T-cell (primary cell): ENCODE measurements around the gene RAPGEF2. TPM values are rescaled to one million over a fixed set of nuclear protein-coding genes. Genes with fewer than 3 reads are reported as not detected.

Experiments
- ATAC-seq, 4 experiments: fragments of 200-7000 bp in 3 of 4; fragments of 150-1000 bp in 1 of 4; cut with Tn5 transposase; replicated peaks in 1 of 4; 1 replicate in 3 of 4; 2 replicates in 1 of 4; pipeline ENCODE4 v1.10.0; 2021; ENCODE audit warnings: moderate library complexity in 3 of 4, mild to moderate bottlenecking in 2 of 4, moderate number of reproducible peaks in 1 of 4
- CTCF ChIA-PET, 2 donors: fragments of 300-600 bp; sonication (Branson Sonifier 250); formaldehyde crosslinking; loops; one replicate each; lab custom pipeline; 2022; ENCODE audit warnings: antibody characterized with exemption in 2 of 2; lab: Charles Lee
- POLR2A ChIA-PET, 2 donors: fragments of 300-600 bp; sonication (Branson Sonifier 250); formaldehyde crosslinking; loops; one replicate each; lab custom pipeline; 2022; ENCODE audit warnings: antibody characterized with exemption in 2 of 2; lab: Charles Lee
- DNase-seq, 35 experiments: peaks; one replicate each; pipeline versions ENCODE4 v3.0.0 to v3.0.0-alpha.2; 2013 to 2023
- H3K27ac ChIP-seq: one replicate; pipeline ENCODE4 v1.5.1; 2013; ENCODE audit warnings: low read length
- H3K27me3 ChIP-seq, 2 experiments: replicated peaks in 1 of 2; 1 replicate in 1 of 2; 2 replicates in 1 of 2; pipeline versions ENCODE4 v1.6.1 to v1.7.0; 2013; ENCODE audit warnings: low read length in 1 of 2, mixed read lengths in 1 of 2; ENCODE audit not compliant: control insufficient read depth in 2 of 2, insufficient read depth in 2 of 2; ENCODE audit errors: extremely low read depth in 1 of 2
- H3K36me3 ChIP-seq, 2 donors: 1 replicate in 1 of 2; 2 replicates in 1 of 2; pipeline versions ENCODE4 v1.6.1 to v1.7.0; 2013; ENCODE audit warnings: low read length in 1 of 2; ENCODE audit not compliant: control insufficient read depth in 2 of 2, insufficient read depth in 1 of 2; ENCODE audit errors: extremely low read depth in 1 of 2
- H3K4me1 ChIP-seq, 2 experiments: 1 replicate in 1 of 2; 2 replicates in 1 of 2; pipeline versions ENCODE4 v1.6.1 to v1.7.0; 2013; ENCODE audit warnings: low read length in 2 of 2, mixed read lengths in 1 of 2; ENCODE audit not compliant: insufficient read depth in 2 of 2, control insufficient read depth in 1 of 2; ENCODE audit errors: extremely low read depth in 1 of 2
- H3K4me3 ChIP-seq, 2 donors: 1 replicate in 1 of 2; 2 replicates in 1 of 2; pipeline versions ENCODE4 v1.5.1 to v1.7.0; 2013; ENCODE audit warnings: mild to moderate bottlenecking in 2 of 2, low read length in 1 of 2, moderate library complexity in 1 of 2; ENCODE audit not compliant: control insufficient read depth in 1 of 2; ENCODE audit errors: extremely low read depth in 1 of 2
- H3K9me3 ChIP-seq: 2 replicates; pipeline ENCODE4 v1.7.0; 2013
- H3K27ac Mint-ChIP-seq, 2 donors: one replicate each; pipeline ENCODE4 v1.8.0; 2020 to 2021; ENCODE audit warnings: mild to moderate bottlenecking in 2 of 2, mixed read lengths in 2 of 2
- H3K27me3 Mint-ChIP-seq, 2 donors: one replicate each; pipeline ENCODE4 v1.8.0; 2021 to 2022; ENCODE audit warnings: mixed read lengths in 2 of 2
- H3K36me3 Mint-ChIP-seq: one replicate; pipeline ENCODE4 v1.8.0; 2021; ENCODE audit warnings: mixed read lengths
- H3K4me1 Mint-ChIP-seq, 3 donors: one replicate each; pipeline ENCODE4 v1.8.0; 2020 to 2022; ENCODE audit warnings: mixed read lengths in 3 of 3, mild to moderate bottlenecking in 1 of 3
- H3K4me3 Mint-ChIP-seq, 3 donors: one replicate each; pipeline ENCODE4 v1.8.0; 2020 to 2022; ENCODE audit warnings: mild to moderate bottlenecking in 3 of 3, mixed read lengths in 3 of 3, moderate library complexity in 3 of 3
- H3K9me3 Mint-ChIP-seq, 3 donors: one replicate each; pipeline ENCODE4 v1.8.0; 2020 to 2022; ENCODE audit warnings: mixed read lengths in 3 of 3
- WGBS: methylation state at CpG from one replicate; pipeline ENCODE4 v1.1.5; 2013; ENCODE audit warnings: missing lambda C conversion rate; ENCODE audit not compliant: insufficient coverage; 5-methylcytosine and 5-hydroxymethylcytosine counted together
- total RNA-seq, 35 experiments: library from RNA in 6 of 35; stranded (reverse) in 6 of 35; fragments of 120-200 nt in 1 of 35; gene quantifications; one replicate each; pipeline versions ENCODE4 v1.2.1 to v1.2.4 and lab custom pipeline; 2013 to 2026

RAPGEF2 gene
- total RNA-seq, 5 donors from 2014 or later (not counting 1 experiment from before 2014, with no cell fraction given): 16.8 to 28.5 (median 26.4) TPM

GRCh38 chr4:159252491-159252890 is 149.6 kb downstream of the RAPGEF2 start:
- no peak overlapping the region for H3K4me3 Mint-ChIP-seq
- ATAC-seq (no peak), DNase-seq (no peak)
- Histone ChIP-seq H3K4me1 (no peaks in the 10 kb centered on the region), H3K27ac (no peak overlapping the region), H3K27me3 (no peaks in the 10 kb centered on the region), H3K4me3 (no peak overlapping the region), H3K36me3 (peaks cover 0 to 4% of the 10 kb centered on the region in 2 donors), H3K9me3 (no peaks in the 10 kb centered on the region)
- no peak overlapping the region for H3K27ac Mint-ChIP-seq
- H3K36me3 Mint-ChIP-seq: peaks cover 39% of the 10 kb centered on the region
- no CpG with 5 or more reads among the region's 4 CpGs for WGBS
- POLR2A ChIA-PET: no interaction called here
- CTCF ChIA-PET: interaction anchor here in 1 of 2 donors (0.6 kb wide), 1 partner anchor 118 kb away, joined by 3 read pairs; no protein-coding TSS in a partner anchor
- H3K4me1 Mint-ChIP-seq: peaks cover 10 to 18% (median 17%) of the 10 kb centered on the region in 3 donors
- no peaks in the 10 kb centered on the region for H3K27me3 Mint-ChIP-seq
- peaks cover 0 to 5% (median 0%) of the 10 kb centered on the region in 3 donors for H3K9me3 Mint-ChIP-seq

- Histone ChIP-seq H3K4me3 (no peak overlapping the region), H3K27me3 (no peaks in the 10 kb centered on the region), H3K36me3 (peaks cover 0 to 4% of the 10 kb centered on the region in 2 donors), H3K9me3 (no peaks in the 10 kb centered on the region), H3K4me1 (no peaks in the 10 kb centered on the region), H3K27ac (no peak overlapping the region)
- DNase-seq (no peak), ATAC-seq (no peak)
- peaks cover 0 to 5% (median 0%) of the 10 kb centered on the region in 3 donors for H3K9me3 Mint-ChIP-seq
- WGBS: no CpG with 5 or more reads among the region's 2 CpGs
- no peak overlapping the region for H3K4me3 Mint-ChIP-seq
- H3K4me1 Mint-ChIP-seq: peaks cover 0 to 5% (median 0%) of the 10 kb centered on the region in 3 donors
- POLR2A ChIA-PET: no interaction called here
- H3K27me3 Mint-ChIP-seq: no peaks in the 10 kb centered on the region
- H3K27ac Mint-ChIP-seq: no peak overlapping the region
- H3K36me3 Mint-ChIP-seq: peaks cover 42% of the 10 kb centered on the region
- CTCF ChIA-PET: no interaction called here
These were observed 153.2 kb downstream of the RAPGEF2 start for GRCh38 chr4:159256037-159256436.

DNA sequence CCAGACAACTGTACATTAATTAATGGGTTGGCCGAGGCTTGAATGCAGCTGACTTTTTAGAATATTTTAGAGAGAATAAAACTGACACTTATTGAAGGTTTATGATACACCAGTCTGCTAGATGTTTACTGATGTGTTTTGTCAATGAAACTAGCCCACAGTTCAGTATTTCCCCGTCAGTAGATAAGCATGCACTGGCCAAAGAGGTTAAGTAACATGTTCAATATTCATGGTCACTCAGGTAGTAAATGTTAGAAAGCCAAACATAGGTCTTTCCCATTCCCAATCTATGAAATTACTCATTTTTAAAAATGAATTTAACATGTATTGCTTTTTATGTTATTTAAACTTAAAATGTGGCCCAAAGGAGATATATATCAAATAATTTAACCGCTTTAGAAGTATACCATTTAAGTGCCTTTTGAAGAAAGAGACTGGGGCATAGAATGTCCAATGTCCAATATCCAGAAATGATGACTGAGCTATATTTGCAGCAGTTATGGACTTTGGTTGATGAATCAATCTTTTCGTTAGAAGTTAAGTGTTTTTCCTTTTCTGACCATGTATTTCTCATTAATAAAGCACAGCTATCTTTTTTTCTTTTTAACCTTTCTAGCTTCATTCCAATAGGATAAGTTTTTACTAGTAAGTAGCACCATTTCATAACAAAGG is 156.1 kb downstream of the RAPGEF2 start:
- no peak overlapping the region for H3K4me3 Mint-ChIP-seq
- no peaks in the 10 kb centered on the region for H3K9me3 Mint-ChIP-seq
- H3K36me3 Mint-ChIP-seq: peaks cover 24% of the 10 kb centered on the region
- H3K4me1 Mint-ChIP-seq: peaks cover 0 to 3% (median 0%) of the 10 kb centered on the region in 3 donors
- ChIA-PET CTCF (no interaction called here), POLR2A (no interaction called here)
- no peak overlapping the region for H3K27ac ChIP-seq
- H3K27me3 ChIP-seq: no peaks in the 10 kb centered on the region
- DNase-seq (no peak), ATAC-seq (no peak)
- no peak overlapping the region for H3K4me3 ChIP-seq
- no peaks in the 10 kb centered on the region for H3K36me3 ChIP-seq
- H3K9me3 ChIP-seq: no peaks in the 10 kb centered on the region
- no peaks in the 10 kb centered on the region for H3K27me3 Mint-ChIP-seq
- no peak overlapping the region for H3K27ac Mint-ChIP-seq
- no CpG with 5 or more reads among the region's 4 CpGs for WGBS
- H3K4me1 ChIP-seq: no peaks in the 10 kb centered on the region

- WGBS: 57% methylated on average over 1 of the region's 3 CpGs
- ChIA-PET POLR2A (no interaction called here), CTCF (no interaction called here)
- no peak overlapping the region for H3K4me3 ChIP-seq
- ATAC-seq (no peak), DNase-seq (no peak)
- H3K9me3 ChIP-seq: no peaks in the 10 kb centered on the region
- H3K27me3 ChIP-seq: no peaks in the 10 kb centered on the region
- peaks cover 12% of the 10 kb centered on the region for H3K36me3 Mint-ChIP-seq
- H3K4me1 Mint-ChIP-seq: no peaks in the 10 kb centered on the region
- no peaks in the 10 kb centered on the region for H3K9me3 Mint-ChIP-seq
- no peaks in the 10 kb centered on the region for H3K27me3 Mint-ChIP-seq
- H3K27ac Mint-ChIP-seq: no peak overlapping the region
- no peaks in the 10 kb centered on the region for H3K4me1 ChIP-seq
- no peaks in the 10 kb centered on the region for H3K36me3 ChIP-seq
- no peak overlapping the region for H3K4me3 Mint-ChIP-seq
- no peak overlapping the region for H3K27ac ChIP-seq
These were observed 161.2 kb downstream of the RAPGEF2 start for GRCh38 chr4:159264057-159264456.

- peaks cover 0 to 3% of the 10 kb centered on the region in 2 experiments for H3K4me1 ChIP-seq
- DNase-seq: no peak
- CTCF ChIA-PET: no interaction called here
- POLR2A ChIA-PET: interaction anchor here in 1 of 2 donors (0.7 kb wide), 1 partner anchor 9 kb away, joined by 6 read pairs; no protein-coding TSS in a partner anchor
- WGBS: 82% methylated on average over 2 of the region's 5 CpGs
- no peak for ATAC-seq
- Mint-ChIP-seq H3K27me3 (no peaks in the 10 kb centered on the region), H3K36me3 (peaks cover 12% of the 10 kb centered on the region), H3K4me1 (peaks cover 4 to 7% (median 6%) of the 10 kb centered on the region in 3 donors), H3K27ac (no peak overlapping the region), H3K4me3 (no peak overlapping the region), H3K9me3 (no peaks in the 10 kb centered on the region)
- no peaks in the 10 kb centered on the region for H3K36me3 ChIP-seq
- no peak overlapping the region for H3K27ac ChIP-seq
- no peak overlapping the region for H3K4me3 ChIP-seq
- H3K9me3 ChIP-seq: no peaks in the 10 kb centered on the region
- no peaks in the 10 kb centered on the region for H3K27me3 ChIP-seq
These were observed 164.3 kb downstream of the RAPGEF2 start for GRCh38 chr4:159266981-159267868.

GRCh38 chr4:159267869-159268285 is 165.0 kb downstream of the RAPGEF2 start:
- H3K4me1 Mint-ChIP-seq: peaks cover 11 to 13% (median 12%) of the 10 kb centered on the region in 3 donors

More at GRCh38 chr4:159267869-159268285, 165.0 kb downstream of the RAPGEF2 start:
- no CpG with 5 or more reads among the region's 5 CpGs for WGBS
- no peak overlapping the region for H3K27ac ChIP-seq
- Mint-ChIP-seq H3K9me3 (no peaks in the 10 kb centered on the region), H3K27ac (no peak overlapping the region), H3K4me3 (no peak overlapping the region), H3K36me3 (peaks cover 12% of the 10 kb centered on the region), H3K27me3 (no peaks in the 10 kb centered on the region)
- H3K9me3 ChIP-seq: no peaks in the 10 kb centered on the region
- H3K4me3 ChIP-seq: no peak overlapping the region
- peaks cover 0 to 3% of the 10 kb centered on the region in 2 experiments for H3K4me1 ChIP-seq
- POLR2A ChIA-PET: interaction anchor here in 1 of 2 donors (0.7 kb wide), 1 partner anchor 10 kb away, joined by 6 read pairs; no protein-coding TSS in a partner anchor
- DNase-seq: no peak
- no peaks in the 10 kb centered on the region for H3K36me3 ChIP-seq
- H3K27me3 ChIP-seq: no peaks in the 10 kb centered on the region
- CTCF ChIA-PET: no interaction called here
- ATAC-seq: no peak
